ENCODE measurements around the gene ETFB.
"Not testable (repeated sequence)": the region's sequence is repeated elsewhere in the genome, so short reads cannot be mapped to it uniquely, and the experiment has no call there.

ETFB gene

DNA sequence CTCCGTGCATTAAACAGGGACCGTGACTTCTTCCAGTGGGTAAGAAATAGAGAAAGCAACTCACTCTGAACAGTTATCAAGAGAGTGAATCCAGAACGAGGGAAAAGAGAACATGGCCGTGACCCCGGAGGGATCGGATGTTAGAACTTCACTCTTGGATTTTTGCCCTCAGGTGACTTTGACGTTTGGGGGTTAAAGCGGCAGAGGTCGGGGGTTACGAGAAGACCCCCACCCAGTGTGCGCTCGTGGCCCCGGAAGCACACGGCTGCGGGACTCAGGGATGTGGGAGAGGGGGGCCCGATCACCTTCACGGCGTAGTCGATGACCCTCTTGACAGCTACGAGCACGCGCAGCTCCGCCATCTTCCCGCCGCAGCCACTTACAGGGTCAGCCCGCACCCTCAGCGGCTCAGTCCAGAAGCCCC lies at the start of gene ETFB:
TSS of gene ETFB (minus strand) at position 424 of the 424 bp plus-strand sequence. CDS start at position 362, 62 bp downstream.
- DNase-seq = no peak

DNA sequence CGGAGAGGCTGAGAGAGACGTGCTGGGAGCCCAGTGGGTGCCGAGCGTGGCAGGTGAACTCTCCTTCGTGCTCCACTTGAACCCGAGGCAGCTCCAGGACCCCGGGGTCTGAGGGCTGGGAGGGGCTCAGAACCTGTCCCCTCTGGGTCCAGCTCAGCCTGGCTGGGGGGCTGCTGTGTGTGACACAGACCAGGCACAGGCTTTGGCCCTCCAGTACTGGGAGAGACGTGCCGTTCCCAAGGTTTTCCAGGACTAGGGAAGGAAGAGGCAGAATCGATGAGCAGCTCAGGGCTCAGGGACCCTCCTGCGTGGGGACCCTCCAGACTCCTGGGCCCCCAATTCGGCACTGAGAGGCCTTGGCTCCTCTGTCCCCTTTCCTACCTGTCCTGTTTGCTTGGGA lies 49.0 kb upstream of the ETFB start:
- no peak for DNase-seq

- no peak for DNase-seq
These were observed 45.0 kb upstream of the ETFB start for GRCh38 chr19:51410950-51411748.

GRCh38 chr19:51407511-51408131 lies 41.4 kb upstream of the ETFB start:
- no peak for DNase-seq

GRCh38 chr19:51402117-51402516 lies 35.9 kb upstream of the ETFB start:
- DNase-seq = no peak

- not testable (repeated sequence) for DNase-seq
These were observed 33.7 kb upstream of the ETFB start for GRCh38 chr19:51399936-51400335.

DNA sequence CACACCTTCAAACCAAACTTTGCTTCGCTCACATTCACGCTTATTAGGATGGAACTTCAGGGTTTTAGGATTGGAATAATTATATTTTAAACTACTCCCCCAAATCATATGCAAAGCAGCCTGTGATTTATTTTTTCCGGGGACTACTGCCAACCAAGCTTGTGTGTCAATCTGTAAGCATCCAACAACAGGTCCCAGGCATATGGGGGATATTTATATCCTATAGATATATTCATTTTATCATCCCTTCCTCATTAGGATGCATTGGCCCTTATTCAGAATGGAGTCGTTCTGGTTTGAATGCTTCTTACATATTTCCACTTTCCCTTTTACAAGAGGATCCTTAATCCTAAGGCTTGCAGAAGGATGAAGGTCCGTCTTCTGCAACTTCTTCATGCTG lies 33.0 kb upstream of the ETFB start:
- no peak for DNase-seq

DNA sequence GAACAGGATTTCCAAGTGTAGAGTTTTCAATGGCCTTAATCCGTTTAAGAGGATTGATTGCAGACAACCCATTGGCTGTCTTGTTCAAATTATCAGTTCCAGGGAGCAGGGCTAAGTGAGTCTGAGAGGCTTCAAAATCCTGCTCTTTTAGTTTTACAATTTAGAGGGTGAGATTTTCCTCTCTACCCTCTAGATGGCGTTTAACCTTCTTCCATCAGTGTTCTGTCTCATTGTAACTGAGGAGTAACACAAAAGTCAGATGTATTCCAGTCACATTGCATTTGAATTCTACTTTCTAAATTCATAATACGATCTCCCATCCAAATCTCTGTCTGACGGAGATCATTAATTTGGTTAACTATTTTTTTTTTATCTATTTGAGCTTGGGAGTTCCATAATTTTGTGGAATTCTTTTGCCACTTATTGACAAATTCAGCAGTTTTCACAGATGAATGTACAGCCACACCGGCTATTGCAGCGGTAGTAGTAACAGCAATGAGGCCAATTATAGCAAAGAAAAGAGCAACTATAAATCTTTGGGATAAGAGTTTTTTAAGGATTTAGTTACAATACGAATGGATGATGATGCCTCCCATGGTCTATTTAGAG lies 32.0 kb upstream of the ETFB start:
- peak; percentile 9 for DNase-seq

- peak; percentile 47 for DNase-seq
These were observed 31.3 kb upstream of the ETFB start for GRCh38 chr19:51397453-51397852.

GRCh38 chr19:51396175-51396574 lies 30.0 kb upstream of the ETFB start:
- no peak for DNase-seq

- peak; percentile 99 for DNase-seq
These were observed 28.1 kb upstream of the ETFB start for GRCh38 chr19:51394050-51394836.

- DNase-seq = no peak
These were observed 26.5 kb upstream of the ETFB start for GRCh38 chr19:51392701-51393100.

DNA sequence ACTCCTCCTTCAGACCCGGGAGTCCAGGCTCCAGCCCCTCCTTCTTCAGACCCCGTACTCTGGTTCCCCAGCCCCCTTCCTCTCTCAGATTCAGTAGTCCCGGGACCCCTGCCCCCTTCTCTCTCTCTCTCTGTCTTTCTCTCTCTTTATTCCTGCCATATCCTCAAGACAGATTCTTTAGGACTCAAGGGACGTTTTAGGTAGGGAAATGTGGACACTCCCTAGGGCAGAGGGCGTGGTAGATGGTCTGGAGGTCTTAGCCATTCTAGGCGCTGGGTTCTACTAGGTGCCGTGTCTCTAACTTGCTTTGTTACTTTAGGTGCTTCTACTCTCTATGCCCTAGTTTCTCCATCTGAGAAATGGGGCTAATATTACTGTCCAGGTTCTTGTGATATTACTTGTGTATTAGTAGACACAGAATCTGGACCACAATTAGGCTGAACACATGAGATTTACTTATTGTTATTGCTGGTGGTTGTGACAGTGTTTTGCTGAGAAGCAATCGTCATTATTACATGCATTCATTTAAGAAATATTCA lies 25.0 kb upstream of the ETFB start:
- DNase-seq = no peak

DNA sequence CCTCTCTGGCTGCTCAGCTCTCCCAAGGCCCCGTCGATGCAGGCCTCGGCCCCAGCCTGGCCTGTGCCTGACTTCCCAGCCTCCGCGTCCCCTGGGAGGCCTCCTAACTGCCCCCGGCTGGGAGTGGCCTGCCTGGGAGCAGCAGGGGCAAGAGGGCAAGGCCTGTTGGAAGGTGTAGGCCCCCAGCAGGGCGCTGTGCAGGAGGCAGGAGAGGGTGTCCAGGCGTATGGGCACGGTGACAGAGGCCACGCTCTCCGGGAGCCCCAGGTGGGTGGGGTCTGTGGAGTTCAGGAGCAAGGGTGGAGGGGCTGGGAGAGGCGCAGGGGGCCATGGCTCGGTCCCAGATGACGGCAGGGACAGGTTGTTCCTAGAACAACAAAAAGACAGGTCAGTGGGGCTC lies 23.0 kb upstream of the ETFB start:
- DNase-seq = no peak

DNA sequence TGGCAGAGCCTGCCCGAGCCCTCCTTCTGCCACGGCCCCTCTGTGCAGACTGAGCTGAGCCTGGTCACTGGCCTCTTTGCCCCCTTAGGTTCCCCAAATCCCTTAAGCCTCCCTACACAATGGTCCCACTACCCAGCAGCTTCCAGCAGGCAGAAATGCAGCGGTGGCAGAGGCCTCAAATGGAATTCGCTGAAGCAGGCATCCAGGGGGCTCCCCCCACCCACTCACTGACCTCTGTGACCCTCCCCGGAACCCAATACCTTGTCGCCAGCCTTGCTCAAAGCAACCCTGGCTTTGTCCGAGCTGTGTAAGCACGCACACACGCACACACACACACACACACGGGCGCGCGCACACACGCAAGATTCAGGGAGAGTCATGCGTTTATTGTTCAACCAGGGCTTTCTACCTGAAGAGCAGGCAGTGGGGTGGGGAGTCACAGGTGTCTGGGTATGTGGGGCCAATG lies 21.8 kb upstream of the ETFB start, which contains the start of gene LIM2:
TSS of gene LIM2 (minus strand) at position 51 of the 466 bp plus-strand sequence. CDS start 531 bp downstream, outside the sequence.
- no peak for DNase-seq

GRCh38 chr19:51386882-51387520 lies 20.8 kb upstream of the ETFB start:
- no peak for DNase-seq

GRCh38 chr19:51382004-51382403 lies 15.8 kb upstream of the ETFB start:
- DNase-seq = no peak

DNA sequence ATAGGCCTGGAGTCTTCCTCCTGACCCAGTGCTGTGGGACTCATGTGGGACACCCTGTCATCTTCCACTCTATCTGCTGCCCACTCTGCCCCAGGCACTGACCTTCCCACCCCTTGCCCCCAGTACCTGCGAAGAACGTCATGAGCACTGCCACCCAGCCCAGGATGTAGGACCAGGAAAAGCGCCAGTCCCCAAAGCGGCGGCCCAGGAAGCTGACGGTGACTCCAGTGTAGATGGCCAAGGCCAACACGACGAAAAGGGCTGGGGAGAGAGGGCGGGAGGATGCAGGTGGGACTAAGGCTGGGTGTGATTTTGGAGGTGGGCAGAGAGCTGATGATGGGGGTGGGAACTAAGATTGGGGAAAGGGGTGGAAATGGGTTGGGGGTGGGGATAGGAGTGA lies 14.2 kb upstream of the ETFB start:
- DNase-seq = no peak

GRCh38 chr19:51377422-51377821 lies 11.2 kb upstream of the ETFB start:
- no peak for DNase-seq

- DNase-seq = no peak
These were observed 9.5 kb upstream of the ETFB start for GRCh38 chr19:51375504-51376221.
